GM18505 (cell line): ENCODE results near the gene EVC.
"Not testable (repeated sequence)": the region's sequence is repeated elsewhere in the genome, so short reads cannot be mapped to it uniquely, and the experiment has no call there.

Experiments used
- ATAC-seq: cut with Tn5 transposase; IDR thresholded peaks from one replicate; pipeline ENCODE4 v1.9.1; 2021; ENCODE audit not compliant: unreplicated experiment
- POLR2A ChIP-seq: IDR thresholded peaks from 4 replicates; pipeline ENCODE4 v1.6.1; 2011; ENCODE audit warnings: borderline replicate concordance; ENCODE audit not compliant: insufficient read depth, insufficient read length; ENCODE audit errors: extremely low read depth

EVC gene

DNA sequence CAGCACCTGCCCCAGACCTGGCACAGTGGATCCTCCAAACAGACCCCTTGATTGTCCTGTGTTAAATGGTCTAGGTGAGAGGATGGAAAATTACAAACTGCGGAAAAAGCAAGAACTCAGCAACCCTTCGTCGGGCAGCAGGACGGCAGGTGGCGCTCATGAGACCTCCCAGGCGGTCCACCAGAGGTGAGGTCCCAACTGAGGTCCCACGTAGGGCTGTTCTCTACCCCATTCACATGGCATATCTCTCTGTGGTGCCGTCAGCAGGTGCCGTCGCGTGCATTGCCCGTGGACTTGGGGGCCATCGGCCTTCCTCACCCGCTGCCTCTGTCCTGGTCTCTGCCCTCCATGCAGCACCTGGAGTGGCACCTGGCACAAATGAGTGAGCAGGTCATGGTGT is 93.7 kb downstream of the EVC start:
- no peak for TF ChIP-seq POLR2A
- ATAC-seq, result no peak

DNA sequence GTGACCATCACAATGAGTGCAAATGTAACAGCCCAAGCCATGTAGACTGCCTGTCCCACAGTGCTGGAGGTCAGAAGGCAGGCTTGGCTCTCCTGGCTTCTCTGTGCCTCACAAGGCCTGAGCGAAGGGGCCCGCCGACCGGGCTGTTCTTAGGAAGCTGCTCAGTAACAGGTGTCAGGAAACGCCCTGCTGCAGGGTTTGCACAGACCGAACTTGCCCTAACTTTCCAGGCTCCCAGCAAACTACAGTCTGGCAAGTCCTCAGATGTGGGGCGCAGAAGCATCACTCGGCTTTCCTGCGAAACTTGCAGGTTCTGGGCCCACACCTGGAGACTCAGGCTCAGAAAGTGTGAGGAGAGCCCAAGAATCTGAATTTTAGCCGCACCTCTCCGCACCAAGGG is 94.3 kb downstream of the EVC start:
- TF ChIP-seq POLR2A, result no peak
- no peak for ATAC-seq

DNA sequence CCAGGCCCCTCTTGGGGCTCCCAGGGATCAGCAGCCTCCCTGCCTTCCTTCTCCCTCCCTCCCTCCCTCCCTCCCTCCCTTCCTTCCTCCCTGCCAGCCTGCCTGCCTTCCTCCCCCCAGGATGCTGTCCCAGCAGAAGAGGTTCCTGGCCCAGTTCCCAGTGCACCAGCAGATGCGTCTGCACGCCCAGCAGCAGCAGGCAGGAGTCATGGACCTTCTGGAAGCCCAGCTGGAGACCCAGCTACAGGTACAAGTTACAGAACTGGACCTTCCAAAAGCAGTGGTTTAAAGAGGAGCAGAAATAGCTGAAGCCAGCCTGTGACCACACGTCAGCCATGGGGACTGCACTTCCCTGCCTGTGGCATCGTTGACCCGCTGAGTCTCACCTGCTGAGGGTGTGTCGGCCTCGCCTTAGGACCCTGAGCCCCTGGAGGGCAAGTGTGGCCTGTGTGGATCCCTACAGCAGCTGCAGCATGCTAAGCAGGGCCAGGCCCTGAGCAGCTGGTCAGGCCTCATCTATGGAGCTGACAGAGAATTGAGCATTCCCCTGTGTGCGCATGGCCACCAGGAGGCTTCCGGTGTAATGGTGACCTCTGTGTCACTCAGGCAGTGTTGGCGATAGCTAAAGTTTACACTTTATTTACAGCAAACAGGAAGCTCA is 97.2 kb downstream of the EVC start:
- ATAC-seq, result no peak
- TF ChIP-seq POLR2A, result no peak

DNA sequence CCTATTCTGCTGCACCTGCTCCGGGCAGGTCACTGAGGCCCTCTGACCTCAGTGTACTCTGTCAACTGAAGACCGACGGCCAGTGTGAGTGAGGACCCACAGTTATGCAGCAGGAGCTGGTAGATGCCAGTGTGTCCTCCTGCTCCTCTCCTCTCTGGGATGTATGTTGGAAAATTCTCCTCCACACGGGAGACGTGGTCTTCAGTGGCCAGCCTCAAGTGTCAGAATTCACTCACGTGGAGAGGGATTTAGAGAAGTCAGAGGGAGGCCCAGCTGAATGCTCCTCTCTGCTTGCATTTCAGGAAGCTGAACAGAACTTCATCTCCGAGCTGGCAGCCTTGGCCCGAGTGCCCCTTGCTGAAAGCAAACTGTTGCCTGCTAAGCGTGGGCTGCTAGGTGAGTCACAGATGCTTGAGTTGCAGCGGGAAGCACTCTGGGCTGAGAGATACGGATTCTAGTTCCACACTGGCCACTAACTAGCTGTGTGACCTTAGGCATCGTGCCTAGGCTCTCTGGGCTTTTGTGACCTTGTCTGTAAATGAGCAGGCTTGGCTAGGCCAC is 98.3 kb downstream of the EVC start:
- TF ChIP-seq POLR2A, result no peak
- no peak for ATAC-seq

DNA sequence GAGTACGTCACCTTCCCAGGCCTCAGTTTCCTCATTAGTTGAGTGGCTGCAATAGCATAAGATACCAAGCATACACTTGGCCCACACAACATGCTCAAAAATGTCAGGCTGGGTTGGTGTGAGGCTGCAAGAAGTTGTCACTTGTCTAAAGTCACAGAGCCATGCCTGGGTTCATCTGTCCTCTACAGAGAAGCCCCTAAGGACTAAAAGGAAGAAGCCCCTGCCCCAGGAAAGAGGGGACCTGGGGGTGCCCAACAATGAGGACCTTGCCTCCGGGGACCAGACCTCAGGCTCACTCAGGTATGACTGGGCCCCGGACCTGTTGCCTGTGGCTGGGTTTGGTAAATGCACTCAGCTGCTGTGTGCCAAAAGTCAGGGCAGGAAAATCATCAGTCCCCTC is 99.2 kb downstream of the EVC start:
- TF ChIP-seq POLR2A, result no peak
- ATAC-seq, result no peak

DNA sequence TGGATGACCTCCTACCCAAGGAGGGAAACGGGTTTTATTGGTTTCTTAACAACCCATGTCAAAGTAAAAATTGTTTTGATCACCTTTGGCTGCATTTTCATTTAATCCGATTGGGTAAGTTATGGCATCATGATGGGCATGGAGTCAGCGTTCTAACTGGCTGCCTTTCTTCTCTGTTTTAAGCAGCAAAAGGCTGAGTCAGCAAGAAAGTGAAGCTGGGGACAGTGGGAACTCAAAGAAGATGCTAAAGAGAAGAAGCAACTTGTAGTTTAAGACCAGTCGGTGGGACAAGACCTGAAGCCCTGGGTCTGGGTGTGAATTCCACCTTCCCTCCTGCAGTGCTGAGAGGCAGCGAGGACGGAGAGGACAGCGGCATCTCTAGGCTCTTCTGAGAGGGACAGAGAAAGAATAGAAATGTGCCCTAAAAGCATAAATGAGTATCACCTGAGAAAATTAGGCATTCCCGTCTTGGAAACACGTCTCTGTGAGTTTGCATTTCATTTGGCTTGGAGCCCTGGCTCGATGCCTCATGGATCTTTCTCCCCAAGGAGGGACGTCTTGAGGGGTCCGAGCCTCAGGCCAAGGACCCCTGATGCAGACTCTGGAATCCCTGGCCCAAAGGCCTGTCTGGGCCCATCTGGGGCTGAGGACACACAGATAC is 99.9 kb downstream of the EVC start:
- TF ChIP-seq POLR2A, result no peak
- ATAC-seq, result no peak

DNA sequence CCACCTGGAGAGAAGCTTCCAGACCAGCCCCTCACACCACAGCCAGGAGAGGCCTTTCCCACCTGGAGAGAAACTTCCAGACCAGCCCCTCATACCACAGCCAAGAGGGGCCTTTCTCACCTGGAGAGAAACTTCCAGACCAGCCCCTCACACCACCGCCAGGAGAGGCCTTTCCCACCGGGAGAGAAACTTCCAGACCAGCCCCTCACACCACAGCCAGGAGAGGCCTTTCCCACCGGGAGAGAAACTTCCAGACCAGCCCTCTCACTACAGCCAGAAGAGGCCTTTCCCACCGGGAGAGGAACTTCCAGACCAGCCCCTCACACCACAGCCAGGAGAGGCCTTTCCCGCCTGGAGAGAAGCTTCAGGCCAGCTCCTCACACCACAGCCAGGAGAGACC is 101.1 kb downstream of the EVC start:
- not testable (repeated sequence) for ATAC-seq

DNA sequence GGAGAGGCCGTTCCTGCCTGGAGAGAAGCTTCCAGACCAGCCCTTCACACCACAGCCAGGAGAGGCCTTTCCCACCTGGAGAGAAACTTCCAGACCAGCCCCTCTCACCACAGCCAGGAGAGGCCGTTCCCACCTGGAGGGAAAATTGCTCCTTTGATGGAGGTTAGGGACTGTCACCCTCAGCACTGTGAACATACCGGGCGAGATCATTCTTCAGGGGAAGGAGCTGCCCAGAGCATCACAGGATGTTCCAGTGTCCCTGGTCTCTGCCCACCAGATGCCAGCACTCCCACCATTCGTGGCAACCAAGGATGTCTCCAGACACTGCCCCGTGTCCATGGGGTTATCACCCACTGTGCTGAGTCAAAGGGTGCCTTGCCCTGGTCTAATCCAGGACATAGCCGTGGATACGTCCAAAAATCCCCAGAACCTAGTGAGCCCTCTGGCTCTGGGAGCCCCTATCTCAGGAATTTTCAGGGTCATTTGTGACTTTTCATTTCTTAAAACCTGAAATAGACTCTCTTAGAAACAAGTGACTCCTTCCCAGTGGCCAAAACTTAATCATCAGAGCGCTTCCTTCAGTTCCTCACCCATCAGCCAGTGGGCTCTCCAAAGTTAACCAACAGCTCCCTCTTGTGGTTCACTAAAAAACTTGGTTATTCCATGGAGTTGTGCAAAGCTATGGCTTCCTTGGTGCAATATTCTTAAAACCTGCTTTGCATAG is 101.7 kb downstream of the EVC start:
- no peak for TF ChIP-seq POLR2A
- ATAC-seq, result peak; percentile 48

DNA sequence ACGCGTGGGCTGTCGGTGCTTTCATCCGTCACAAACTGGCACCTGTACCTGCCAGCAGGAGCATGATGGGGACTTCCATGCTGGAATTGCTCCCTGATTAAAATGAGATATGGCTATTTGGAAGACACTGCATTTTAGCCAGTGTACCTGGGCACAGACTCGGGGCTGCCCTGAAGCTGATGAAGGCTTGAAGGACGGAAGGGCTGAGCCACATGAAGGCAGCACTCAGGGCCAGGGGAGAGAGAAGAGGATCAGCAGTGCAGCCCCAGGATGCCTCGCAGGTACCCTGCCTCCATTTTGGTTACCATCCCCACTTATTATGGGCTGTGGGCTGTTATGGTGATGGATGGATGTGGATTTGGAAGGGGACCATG is 102.9 kb downstream of the EVC start:
- TF ChIP-seq POLR2A, result no peak
- ATAC-seq, result no peak

DNA sequence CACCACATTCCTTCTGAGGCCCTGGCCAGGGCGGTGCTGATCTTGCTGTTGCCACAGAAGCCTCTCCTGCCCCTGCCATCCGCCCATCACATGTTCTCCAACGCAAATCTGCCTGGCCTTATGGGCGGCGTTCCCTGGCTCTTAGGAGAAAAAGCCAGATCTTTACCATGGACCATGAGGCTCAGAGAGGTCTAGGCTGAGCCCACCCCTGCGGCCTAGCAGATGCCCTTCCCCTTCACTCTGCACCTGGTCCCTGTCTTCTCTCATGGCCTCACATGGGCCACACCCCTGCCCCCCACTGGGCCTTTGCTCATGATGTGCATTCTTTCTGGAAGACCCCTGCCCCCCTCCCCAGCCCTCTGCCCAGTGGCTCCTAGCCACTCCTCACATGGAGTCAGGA is 103.4 kb downstream of the EVC start:
- no peak for TF ChIP-seq POLR2A
- ATAC-seq, result no peak

DNA sequence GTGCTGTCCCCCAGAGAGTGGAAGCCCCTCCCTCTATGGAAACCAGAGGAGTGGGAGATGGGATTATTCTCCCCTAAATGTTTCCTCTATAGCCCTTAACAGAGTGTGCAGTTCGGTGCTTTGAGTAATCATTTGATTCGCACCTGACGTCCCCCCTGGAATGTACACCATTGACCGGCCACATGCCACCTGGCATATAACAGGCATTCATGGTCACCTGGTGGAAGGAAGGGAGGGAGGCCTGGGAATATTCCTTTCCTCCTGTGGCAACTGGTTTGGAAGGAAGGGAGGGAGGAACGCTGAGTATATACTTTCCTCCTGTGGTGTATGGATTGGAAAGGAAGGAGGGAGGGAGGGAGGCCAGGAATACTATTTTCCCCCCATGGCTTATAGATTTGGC is 104.6 kb downstream of the EVC start:
- no peak for TF ChIP-seq POLR2A
- ATAC-seq, result no peak

DNA sequence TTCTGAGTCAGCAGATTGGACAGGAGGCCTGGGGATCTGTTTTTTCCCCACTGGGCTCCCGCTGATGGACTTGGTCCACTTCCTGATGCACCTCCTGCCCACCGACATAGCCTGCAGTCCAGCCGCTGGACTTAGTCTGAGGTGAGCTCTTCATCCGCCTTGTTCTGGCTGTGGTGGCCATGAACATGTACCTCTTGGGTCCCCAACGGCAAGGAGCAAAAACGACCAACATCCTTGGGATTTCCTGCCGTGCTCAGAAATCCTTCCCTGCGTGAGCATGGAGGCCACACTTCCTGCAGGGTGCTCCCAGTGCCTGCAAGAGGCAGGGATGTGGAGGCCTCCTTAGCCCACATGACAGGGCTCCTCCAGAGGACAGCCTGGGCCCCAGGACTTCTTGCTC is 105.1 kb downstream of the EVC start:
- ATAC-seq, result no peak
- TF ChIP-seq POLR2A, result no peak

DNA sequence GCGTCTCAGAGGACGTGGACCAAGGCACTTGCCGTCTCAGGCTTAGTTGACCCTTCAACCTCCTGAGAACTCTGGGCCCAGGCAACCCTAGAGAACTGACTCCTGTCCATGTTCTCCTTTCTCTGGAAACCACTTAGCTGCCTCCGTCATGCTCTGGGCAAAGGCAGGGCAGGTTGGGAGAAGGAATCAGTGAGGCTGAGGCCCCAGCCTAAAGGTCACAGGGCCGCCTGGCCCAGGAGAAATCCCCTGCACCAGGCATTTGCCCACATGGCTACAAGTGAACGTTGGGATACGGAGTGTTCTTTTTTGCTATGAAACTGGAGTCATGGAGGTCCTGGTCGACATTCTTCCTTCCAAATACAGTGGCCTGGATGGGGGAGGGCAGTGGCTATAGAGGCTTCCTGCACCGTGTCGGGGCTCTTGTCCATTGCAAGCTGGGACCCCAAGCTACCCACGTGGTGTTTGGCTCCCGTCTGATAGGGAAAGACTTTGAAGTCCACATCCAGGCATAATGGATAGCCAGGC is 105.9 kb downstream of the EVC start:
- no peak for TF ChIP-seq POLR2A
- no peak for ATAC-seq

DNA sequence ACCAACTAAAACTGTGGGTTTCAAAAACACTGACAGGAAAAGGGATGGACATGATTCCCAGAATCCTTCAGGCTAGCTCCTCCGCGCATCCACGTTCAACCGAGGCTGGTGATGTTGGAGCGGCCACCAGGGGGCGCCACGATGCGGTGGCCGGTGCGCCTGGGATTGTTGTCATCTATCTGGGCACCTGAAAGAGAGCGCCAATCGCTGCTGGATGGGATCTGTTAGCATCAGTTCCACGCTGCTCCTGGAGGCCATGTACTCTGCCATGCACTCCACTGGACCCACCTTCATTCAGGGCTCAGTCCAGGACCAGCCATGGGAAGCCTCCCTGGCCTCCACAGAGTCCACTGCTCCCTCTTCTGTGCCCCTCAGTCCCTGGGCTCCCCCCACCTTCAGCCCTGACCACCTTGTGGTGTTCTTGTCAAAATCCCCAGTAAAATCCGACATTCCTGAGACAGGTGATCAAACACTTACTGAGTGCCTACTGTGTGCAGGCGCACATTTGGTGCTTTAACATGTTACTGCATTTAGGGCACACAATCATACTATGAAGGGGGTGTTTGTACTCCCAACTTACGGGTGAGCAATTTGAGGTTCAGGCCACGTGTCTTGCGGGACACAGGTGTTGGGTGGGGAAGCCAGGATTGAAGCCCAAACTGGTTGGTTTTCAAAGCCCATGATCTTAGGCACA is 110.8 kb downstream of the EVC start:
- TF ChIP-seq POLR2A, result no peak
- no peak for ATAC-seq

DNA sequence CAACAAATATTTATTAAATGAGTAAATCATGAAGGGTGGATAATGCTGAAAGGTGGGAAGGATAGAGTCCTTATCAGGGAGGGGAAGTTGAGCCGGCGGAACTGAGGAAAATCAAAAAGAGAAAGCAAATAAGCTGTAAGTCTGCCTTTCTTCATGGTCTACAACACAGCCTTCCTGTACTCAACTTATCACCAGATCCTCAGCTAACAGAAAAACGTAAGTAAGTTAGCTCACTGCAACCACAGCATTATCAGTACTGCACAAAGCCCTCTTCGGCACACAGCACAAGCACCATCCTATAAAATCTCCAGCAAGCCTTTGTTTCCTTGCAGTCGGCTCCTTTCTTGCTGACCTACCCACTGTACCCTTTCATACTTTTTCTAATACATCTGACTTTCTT is 111.6 kb downstream of the EVC start:
- TF ChIP-seq POLR2A, result no peak
- ATAC-seq, result no peak
